Uterus (tissue), 4 donors: ENCODE measurements around the gene SP3. TPM values are rescaled to one million over a fixed set of nuclear protein-coding genes. Genes with fewer than 3 reads are reported as not detected.
A peak's percentile ranks its signal among the peaks of the same experiment; 100 is the strongest.

ENCODE experiments used
- DNase-seq, 2 donors: peaks; one replicate each; pipeline ENCODE4 v3.0.0-alpha.2; 2019 to 2020
- H3K27ac ChIP-seq, 2 donors: fragments of 200-600 bp; sonication (generic); 1 replicate in 1 of 2; 2 replicates in 1 of 2; pipeline ENCODE4 v1.5.1; 2016 to 2018
- H3K27me3 ChIP-seq, 2 donors: fragments of 200-600 bp; sonication (generic); one replicate each; pipeline ENCODE4 v1.5.1; 2018 to 2019; ENCODE audit warnings: control low read depth in 1 of 2
- H3K36me3 ChIP-seq, 2 donors: fragments of 200-600 bp; sonication (generic); one replicate each; pipeline ENCODE4 v1.5.1; 2019; ENCODE audit warnings: control low read depth in 1 of 2
- H3K4me1 ChIP-seq, 2 donors: fragments of 200-600 bp; sonication (generic); one replicate each; pipeline ENCODE4 v1.5.1; 2018 to 2019; ENCODE audit warnings: control low read depth in 1 of 2
- H3K4me3 ChIP-seq, 2 donors: fragments of 200-600 bp; sonication (generic); 1 replicate in 1 of 2; 2 replicates in 1 of 2; pipeline ENCODE4 v1.5.1; 2018 to 2019; ENCODE audit warnings: mild to moderate bottlenecking in 1 of 2
- H3K9me3 ChIP-seq, 2 donors: fragments of 200-600 bp; sonication (generic); one replicate each; pipeline ENCODE4 v1.5.1; 2019; ENCODE audit warnings: control low read depth in 1 of 2
- CTCF ChIP-seq, 4 experiments: fragments of 200-600 bp in 2 of 4; fragments of 450-650 bp in 2 of 4; sonication (generic) in 2 of 4; IDR thresholded peaks; one replicate each; pipeline ENCODE4 v1.5.1; 2016 to 2019; ENCODE audit warnings: antibody characterized with exemption in 4 of 4, mild to moderate bottlenecking in 2 of 4, moderate library complexity in 1 of 4
- POLR2A ChIP-seq, 2 donors: fragments of 450-650 bp; IDR thresholded peaks; one replicate each; pipeline ENCODE4 v1.6.1; 2016; ENCODE audit warnings: antibody characterized with exemption in 2 of 2, mild to moderate bottlenecking in 1 of 2, moderate library complexity in 1 of 2
- intact Hi-C: fragments of 100-400 bp; cut with DNase I; formaldehyde crosslinking; loops from one replicate; pipeline ENCODE4 v1.15.1; 2023; ENCODE audit warnings: low total_unique reads
- total RNA-seq, 4 donors: library from RNA; depleted of rRNA in 3 of 4; stranded (reverse); fragments of >200 nt in 3 of 4; gene quantifications; one replicate each; pipeline versions ENCODE4 v1.1.0 to v1.2.4, GENCODE V29; 2014 to 2023
- donor health status: DM: yes; HTN: yes; CAD: no.

Gene SP3
- 100 to 1,000 TPM; 100 to 359 (median 220) TPM for total RNA-seq

- no peak for TF ChIP-seq CTCF (IDR thresholded peaks at IDR 0.05)
- TF ChIP-seq POLR2A (IDR thresholded peaks at IDR 0.05): peak; percentile 93 to 98
- peaks cover 0 to 7% of the 10 kb centered on the region in 2 donors for H3K4me1 ChIP-seq
- peak within 1 kb of the TSS; percentile 88 to 100 for H3K4me3 ChIP-seq
- H3K9me3 ChIP-seq: peaks cover 0 to 5% of the 10 kb centered on the region in 2 donors
- H3K27ac ChIP-seq: peak within 1 kb of the TSS; percentile 100
- DNase-seq: peak; percentile 98
- intact Hi-C loops: loop anchor here (10.0 kb wide), 1 partner anchor 59 kb away; no protein-coding TSS in a partner anchor
- H3K27me3 ChIP-seq: no peaks in the 10 kb centered on the region
- peaks cover 0 to 3% of the 10 kb centered on the region in 2 donors for H3K36me3 ChIP-seq
Observed at GRCh38 chr2:173965372-173966025, at the start of gene SP3. Gene SP3 (minus strand): TSS chr2:173965373. CDS start chr2:173965171, 202 bp downstream.

- no peaks in the 10 kb centered on the region for H3K36me3 ChIP-seq
- peaks cover 0 to 11% of the 10 kb centered on the region in 2 donors for H3K4me1 ChIP-seq
- no peaks in the 10 kb centered on the region for H3K9me3 ChIP-seq
- DNase-seq: no peak
- no peaks in the 10 kb centered on the region for H3K27me3 ChIP-seq
- H3K27ac ChIP-seq: peak overlapping the region; percentile 90 to 96
- intact Hi-C loops: no loop called here
- no peak for TF ChIP-seq CTCF (IDR thresholded peaks at IDR 0.05)
- TF ChIP-seq POLR2A (IDR thresholded peaks at IDR 0.05): no peak
- no peak overlapping the region for H3K4me3 ChIP-seq
Observed at GRCh38 chr2:174014699-174015070, 49.5 kb upstream of the SP3 start.

- Histone ChIP-seq H3K4me1 (peaks cover 0 to 11% of the 10 kb centered on the region in 2 donors), H3K27me3 (no peaks in the 10 kb centered on the region), H3K9me3 (no peaks in the 10 kb centered on the region), H3K36me3 (no peaks in the 10 kb centered on the region), H3K4me3 (no peak overlapping the region), H3K27ac (peak overlapping the region; percentile 90 to 96)
- no peak for TF ChIP-seq POLR2A (IDR thresholded peaks at IDR 0.05)
- TF ChIP-seq CTCF (IDR thresholded peaks at IDR 0.05): no peak
- intact Hi-C loops: no loop called here
- DNase-seq: no peak
Observed at GRCh38 chr2:174014011-174014698, 49.0 kb upstream of the SP3 start.

GRCh38 chr2:174013315-174013751 is 48.2 kb upstream of the SP3 start:
- peak; percentile 67 to 68 for DNase-seq
- intact Hi-C loops: no loop called here
- Histone ChIP-seq H3K4me1 (peaks cover 0 to 11% of the 10 kb centered on the region in 2 donors), H3K27me3 (no peaks in the 10 kb centered on the region), H3K4me3 (peak overlapping the region; percentile 32 to 41), H3K9me3 (no peaks in the 10 kb centered on the region), H3K27ac (peak overlapping the region; percentile 90 to 96), H3K36me3 (no peaks in the 10 kb centered on the region)
- TF ChIP-seq CTCF (IDR thresholded peaks at IDR 0.05) (no peak), POLR2A (IDR thresholded peaks at IDR 0.05) (peak in 1 of 2 donors; percentile 3)
